CD4-positive, CD25-positive, alpha-beta regulatory T cell (primary cell): ENCODE results near the gene ZMYM2. TPM values are rescaled to one million over a fixed set of nuclear protein-coding genes. Genes with fewer than 3 reads are reported as not detected.
"Not testable (repeated sequence)": the region's sequence is repeated elsewhere in the genome, so short reads cannot be mapped to it uniquely, and the experiment has no call there.

Source experiments
- ATAC-seq, 2 donors: fragments of 150-1000 bp; cut with Tn5 transposase; one replicate each; pipeline ENCODE4 v1.10.0; 2021; ENCODE audit warnings: low read depth in 2 of 2, moderate number of reproducible peaks in 2 of 2, moderate library complexity in 1 of 2
- DNase-seq, 3 donors: peaks; one replicate each; pipeline versions ENCODE4 v3.0.0 to v3.0.0-alpha.2; 2012 to 2022; ENCODE audit warnings: mixed read lengths in 1 of 3
- H3K27ac ChIP-seq: one replicate; pipeline ENCODE4 v1.7.0; 2013; ENCODE audit warnings: mild to moderate bottlenecking, low read length; ENCODE audit not compliant: insufficient read depth, poor library complexity, severe bottlenecking
- H3K27me3 ChIP-seq: one replicate; pipeline ENCODE4 v1.7.0; 2013; ENCODE audit warnings: low read length; ENCODE audit not compliant: control insufficient read depth, insufficient read depth
- H3K36me3 ChIP-seq: one replicate; pipeline ENCODE4 v1.7.0; 2013; ENCODE audit warnings: mild to moderate bottlenecking, low read length, moderate library complexity; ENCODE audit not compliant: control insufficient read depth, insufficient read depth
- H3K4me1 ChIP-seq: 2 replicates; pipeline ENCODE4 v1.7.0; 2013; ENCODE audit warnings: mild to moderate bottlenecking, low read length; ENCODE audit not compliant: insufficient read depth, control insufficient read depth, poor library complexity, severe bottlenecking
- H3K4me3 ChIP-seq: one replicate; pipeline ENCODE4 v1.7.0; 2013; ENCODE audit warnings: low read depth, mild to moderate bottlenecking, low read length, moderate library complexity
- H3K9me3 ChIP-seq, 2 experiments: 1 replicate in 1 of 2; 2 replicates in 1 of 2; pipeline ENCODE4 v1.7.0; 2013; ENCODE audit warnings: low read length in 2 of 2, mild to moderate bottlenecking in 1 of 2, moderate library complexity in 1 of 2; ENCODE audit not compliant: control insufficient read depth in 2 of 2
- H3K27ac Mint-ChIP-seq, 3 donors: one replicate each; pipeline ENCODE4 v1.8.0; 2020 to 2022; ENCODE audit warnings: mild to moderate bottlenecking in 3 of 3, mixed read lengths in 3 of 3, moderate library complexity in 2 of 3
- H3K27me3 Mint-ChIP-seq: one replicate; pipeline ENCODE4 v1.8.0; 2022; ENCODE audit warnings: mild to moderate bottlenecking, mixed read lengths
- H3K36me3 Mint-ChIP-seq: one replicate; pipeline ENCODE4 v1.8.0; 2020; ENCODE audit warnings: mixed read lengths
- H3K4me1 Mint-ChIP-seq, 4 donors: one replicate each; pipeline ENCODE4 v1.8.0; 2020 to 2022; ENCODE audit warnings: mixed read lengths in 4 of 4, mild to moderate bottlenecking in 1 of 4
- H3K4me3 Mint-ChIP-seq, 4 donors: one replicate each; pipeline ENCODE4 v1.8.0; 2020 to 2022; ENCODE audit warnings: mild to moderate bottlenecking in 4 of 4, mixed read lengths in 4 of 4, moderate library complexity in 3 of 4
- H3K9me3 Mint-ChIP-seq, 7 donors: one replicate each; pipeline ENCODE4 v1.8.0; 2020 to 2022; ENCODE audit warnings: mixed read lengths in 7 of 7, mild to moderate bottlenecking in 3 of 7, moderate library complexity in 2 of 7
- polyA plus RNA-seq, 4 donors: library from polyadenylated mRNA; unstranded; fragments of 300-500 nt; fragmentation: Illumina TruSeq; gene quantifications; one replicate each; pipeline ENCODE4 v1.2.3, GENCODE V29; 2021
- total RNA-seq: library from RNA; stranded (reverse); gene quantifications from one replicate; pipeline ENCODE4 v1.2.3, GENCODE V29; 2022

ZMYM2 gene
- total and polyA plus RNA-seq, 5 donors from 2014 or later = 11.0 to 112 (median 13.9) TPM

- Mint-ChIP-seq H3K4me1 (peaks cover 18 to 52% (median 27%) of the 10 kb centered on the region in 4 donors), H3K9me3 (no peaks in the 10 kb centered on the region), H3K4me3 (peak overlapping the region in 1 of 4 donors; percentile 21), H3K27ac (no peak overlapping the region), H3K36me3 (peaks cover 19% of the 10 kb centered on the region), H3K27me3 (no peaks in the 10 kb centered on the region)
- no peaks in the 10 kb centered on the region for H3K9me3 ChIP-seq
- ATAC-seq = no peak
- H3K27me3 ChIP-seq = no peaks in the 10 kb centered on the region
- H3K4me3 ChIP-seq = no peak overlapping the region
- H3K36me3 ChIP-seq = peaks cover 22% of the 10 kb centered on the region
- no peak overlapping the region for H3K27ac ChIP-seq
- peaks cover 38% of the 10 kb centered on the region for H3K4me1 ChIP-seq
- DNase-seq = peak in 1 of 3 donors; percentile 23
Observed at GRCh38 chr13:19967621-19968020, 9.1 kb downstream of the ZMYM2 start.

- H3K4me3 Mint-ChIP-seq = not testable (repeated sequence)
- peaks cover 1 to 13% (median 5%) of the 10 kb centered on the region in 7 donors for H3K9me3 Mint-ChIP-seq
- peaks cover 37% of the 10 kb centered on the region for H3K36me3 ChIP-seq
Observed at GRCh38 chr13:19974498-19975009, 16.0 kb downstream of the ZMYM2 start.

GRCh38 chr13:19978831-19979437 lies 20.4 kb downstream of the ZMYM2 start:
- Mint-ChIP-seq H3K27me3 (no peaks in the 10 kb centered on the region), H3K9me3 (peaks cover 0 to 13% (median 5%) of the 10 kb centered on the region in 7 donors), H3K4me3 (peak overlapping the region in 1 of 4 donors; percentile 28), H3K4me1 (peaks cover 25 to 60% (median 36%) of the 10 kb centered on the region in 4 donors), H3K27ac (peak overlapping the region in 1 of 3 donors; percentile 40), H3K36me3 (peaks cover 61% of the 10 kb centered on the region)
- peaks cover 7 to 15% of the 10 kb centered on the region in 2 experiments for H3K9me3 ChIP-seq
- H3K27ac ChIP-seq = no peak overlapping the region
- no peak for DNase-seq
- ATAC-seq = no peak
- H3K27me3 ChIP-seq = no peaks in the 10 kb centered on the region
- peaks cover 5% of the 10 kb centered on the region for H3K4me1 ChIP-seq
- no peak overlapping the region for H3K4me3 ChIP-seq
- H3K36me3 ChIP-seq = peaks cover 38% of the 10 kb centered on the region

More at GRCh38 chr13:19974498-19975009, 16.0 kb downstream of the ZMYM2 start:
- H3K27me3 ChIP-seq, ATAC-seq, H3K4me3 ChIP-seq, H3K27me3 Mint-ChIP-seq, DNase-seq, H3K27ac ChIP-seq, H3K27ac Mint-ChIP-seq: not testable (repeated sequence)
- Mint-ChIP-seq H3K36me3 (peaks cover 51% of the 10 kb centered on the region), H3K4me1 (peaks cover 16 to 45% (median 34%) of the 10 kb centered on the region in 4 donors)
- Histone ChIP-seq H3K9me3 (peaks cover 7 to 13% of the 10 kb centered on the region in 2 experiments), H3K4me1 (peaks cover 10% of the 10 kb centered on the region)

- no peaks in the 10 kb centered on the region for H3K27me3 Mint-ChIP-seq
- H3K9me3 Mint-ChIP-seq = peaks cover 0 to 13% (median 5%) of the 10 kb centered on the region in 7 donors
- peaks cover 40% of the 10 kb centered on the region for H3K36me3 Mint-ChIP-seq
- peak overlapping the region in 1 of 3 donors; percentile 11 for H3K27ac Mint-ChIP-seq
- no peak overlapping the region for H3K27ac ChIP-seq
- H3K27me3 ChIP-seq = no peaks in the 10 kb centered on the region
- H3K4me3 ChIP-seq = no peak overlapping the region
- no peak for ATAC-seq
- peaks cover 28 to 58% (median 35%) of the 10 kb centered on the region in 4 donors for H3K4me1 Mint-ChIP-seq
- peak overlapping the region in 1 of 4 donors; percentile 23 for H3K4me3 Mint-ChIP-seq
- H3K9me3 ChIP-seq = peaks cover 7 to 15% of the 10 kb centered on the region in 2 experiments
- DNase-seq = no peak
- peaks cover 24% of the 10 kb centered on the region for H3K36me3 ChIP-seq
- peaks cover 17% of the 10 kb centered on the region for H3K4me1 ChIP-seq
Observed at GRCh38 chr13:19981685-19982238, 23.2 kb downstream of the ZMYM2 start.

- Histone ChIP-seq H3K9me3 (peaks cover 7 to 15% of the 10 kb centered on the region in 2 experiments), H3K4me3 (no peak overlapping the region), H3K27me3 (no peaks in the 10 kb centered on the region), H3K27ac (no peak overlapping the region), H3K4me1 (peaks cover 17% of the 10 kb centered on the region), H3K36me3 (peaks cover 20% of the 10 kb centered on the region)
- Mint-ChIP-seq H3K4me1 (peaks cover 24 to 55% (median 32%) of the 10 kb centered on the region in 4 donors), H3K9me3 (peaks cover 0 to 12% (median 5%) of the 10 kb centered on the region in 7 donors), H3K36me3 (peaks cover 33% of the 10 kb centered on the region), H3K4me3 (no peak overlapping the region), H3K27ac (no peak overlapping the region), H3K27me3 (no peaks in the 10 kb centered on the region)
- no peak for DNase-seq
- no peak for ATAC-seq
Observed at GRCh38 chr13:19982447-19983043, 24.0 kb downstream of the ZMYM2 start.

GRCh38 chr13:19984430-19985218 lies 26.1 kb downstream of the ZMYM2 start:
- H3K27me3 ChIP-seq = no peaks in the 10 kb centered on the region
- H3K36me3 ChIP-seq = peaks cover 7% of the 10 kb centered on the region
- Mint-ChIP-seq H3K4me1 (peaks cover 30 to 68% (median 40%) of the 10 kb centered on the region in 4 donors), H3K4me3 (peak overlapping the region; percentile 5 to 34 (median 17)), H3K27me3 (no peaks in the 10 kb centered on the region), H3K9me3 (peaks cover 0 to 2% (median 0%) of the 10 kb centered on the region in 7 donors), H3K27ac (peak overlapping the region; percentile 48 to 71 (median 50)), H3K36me3 (peaks cover 27% of the 10 kb centered on the region)
- H3K4me3 ChIP-seq = peak overlapping the region; percentile 10
- peak; percentile 5 to 80 (median 44) for DNase-seq
- H3K27ac ChIP-seq = peak overlapping the region; percentile 64
- H3K9me3 ChIP-seq = peaks cover 0 to 1% of the 10 kb centered on the region in 2 experiments
- peak; percentile 73 to 79 for ATAC-seq
- H3K4me1 ChIP-seq = peaks cover 20% of the 10 kb centered on the region

- no peaks in the 10 kb centered on the region for H3K27me3 ChIP-seq
- no peak overlapping the region for H3K4me3 ChIP-seq
- no peaks in the 10 kb centered on the region for H3K27me3 Mint-ChIP-seq
- peaks cover 36 to 74% (median 46%) of the 10 kb centered on the region in 4 donors for H3K4me1 Mint-ChIP-seq
- peak; percentile 19 to 23 for ATAC-seq
- H3K36me3 ChIP-seq = peaks cover 6% of the 10 kb centered on the region
- H3K9me3 Mint-ChIP-seq = peaks cover 0 to 2% (median 0%) of the 10 kb centered on the region in 7 donors
- peak overlapping the region in 2 of 3 donors; percentile 48 to 71 for H3K27ac Mint-ChIP-seq
- H3K9me3 ChIP-seq = no peaks in the 10 kb centered on the region
- peaks cover 23% of the 10 kb centered on the region for H3K4me1 ChIP-seq
- DNase-seq = no peak
- H3K36me3 Mint-ChIP-seq = peaks cover 30% of the 10 kb centered on the region
- H3K27ac ChIP-seq = peak overlapping the region; percentile 64
- no peak overlapping the region for H3K4me3 Mint-ChIP-seq
Observed at GRCh38 chr13:19985219-19985556, 26.7 kb downstream of the ZMYM2 start.
